ENCODE results near the gene TACO1.

DNA sequence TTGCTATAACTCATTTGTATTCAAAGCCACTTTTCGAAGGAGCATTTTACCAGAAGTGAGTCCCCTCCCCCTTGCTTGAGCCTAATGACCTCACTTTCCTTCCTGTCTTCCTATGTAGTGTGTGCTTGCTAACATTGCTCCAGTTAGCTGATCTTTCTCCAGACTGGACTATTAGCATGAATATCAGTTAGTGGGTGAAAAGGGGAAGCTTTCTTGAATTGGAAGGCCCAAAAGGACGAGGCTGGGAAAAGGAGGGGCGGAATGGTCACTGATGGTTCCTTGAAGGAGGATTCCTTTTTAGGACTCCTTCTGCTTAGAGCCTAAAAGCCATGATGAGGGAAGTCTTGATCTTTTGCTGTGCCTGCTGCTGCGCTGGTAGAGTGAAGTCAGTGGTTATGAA, 33.5 kb downstream of the TACO1 start:
- TF ChIP-seq, protein P1, sequence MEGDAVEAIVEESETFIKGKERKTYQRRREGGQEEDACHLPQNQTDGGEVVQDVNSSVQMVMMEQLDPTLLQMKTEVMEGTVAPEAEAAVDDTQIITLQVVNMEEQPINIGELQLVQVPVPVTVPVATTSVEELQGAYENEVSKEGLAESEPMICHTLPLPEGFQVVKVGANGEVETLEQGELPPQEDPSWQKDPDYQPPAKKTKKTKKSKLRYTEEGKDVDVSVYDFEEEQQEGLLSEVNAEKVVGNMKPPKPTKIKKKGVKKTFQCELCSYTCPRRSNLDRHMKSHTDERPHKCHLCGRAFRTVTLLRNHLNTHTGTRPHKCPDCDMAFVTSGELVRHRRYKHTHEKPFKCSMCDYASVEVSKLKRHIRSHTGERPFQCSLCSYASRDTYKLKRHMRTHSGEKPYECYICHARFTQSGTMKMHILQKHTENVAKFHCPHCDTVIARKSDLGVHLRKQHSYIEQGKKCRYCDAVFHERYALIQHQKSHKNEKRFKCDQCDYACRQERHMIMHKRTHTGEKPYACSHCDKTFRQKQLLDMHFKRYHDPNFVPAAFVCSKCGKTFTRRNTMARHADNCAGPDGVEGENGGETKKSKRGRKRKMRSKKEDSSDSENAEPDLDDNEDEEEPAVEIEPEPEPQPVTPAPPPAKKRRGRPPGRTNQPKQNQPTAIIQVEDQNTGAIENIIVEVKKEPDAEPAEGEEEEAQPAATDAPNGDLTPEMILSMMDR (IDR thresholded peaks at IDR 0.05): no peak
- TF ChIP-seq POLR2AphosphoS5 (IDR thresholded peaks at IDR 0.05): no peak
- TF ChIP-seq EP300 (IDR thresholded peaks at IDR 0.05): no peak
- no peak for TF ChIP-seq POLR2A (IDR thresholded peaks at IDR 0.05)

Measured in suprapubic skin (tissue), 4 donors.